ENCODE measurements around the gene IL13.
"Not testable (repeated sequence)": the region's sequence is repeated elsewhere in the genome, so short reads cannot be mapped to it uniquely, and the experiment has no call there.

Gene IL13

DNA sequence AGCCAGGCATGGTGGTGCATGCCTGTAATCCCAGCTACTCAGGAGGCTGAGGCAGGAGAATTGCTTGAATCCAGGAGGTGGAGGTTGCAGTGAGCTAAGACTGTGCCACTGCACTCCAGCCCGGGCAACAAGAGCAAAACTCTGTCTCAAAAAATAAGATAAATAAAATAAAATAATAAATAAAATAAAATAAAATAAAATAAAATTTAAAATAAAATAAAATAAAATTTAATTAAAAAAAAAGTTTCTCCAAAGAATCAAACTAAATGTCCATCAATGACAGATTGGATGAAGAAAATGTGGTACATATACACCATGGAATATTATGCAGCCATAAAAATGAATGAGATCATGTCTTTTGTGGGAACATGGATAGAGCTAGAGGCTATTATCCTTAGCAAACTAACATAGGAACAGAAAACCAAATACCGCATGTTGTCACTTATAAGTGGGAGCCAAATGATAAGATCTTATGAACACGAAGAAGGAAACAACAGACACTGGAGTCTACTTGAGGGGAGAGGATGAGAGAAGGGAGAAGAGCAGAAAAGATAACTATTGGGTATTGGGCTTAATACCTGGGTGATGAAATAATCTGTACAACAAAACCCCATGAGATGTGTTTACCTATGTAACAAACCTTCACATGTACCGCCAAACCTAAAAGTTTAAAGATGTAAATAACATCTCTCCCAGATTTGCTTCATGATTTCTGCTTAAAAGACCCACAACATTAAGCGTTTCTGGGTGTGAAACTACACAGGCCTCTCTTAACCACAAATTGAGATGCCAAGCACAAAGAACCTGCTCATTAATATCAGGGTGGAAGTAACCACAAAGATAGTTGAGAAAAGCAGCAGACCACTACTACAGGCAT lies 34.0 kb downstream of the IL13 start:
- not testable (repeated sequence) for DNase-seq

DNA sequence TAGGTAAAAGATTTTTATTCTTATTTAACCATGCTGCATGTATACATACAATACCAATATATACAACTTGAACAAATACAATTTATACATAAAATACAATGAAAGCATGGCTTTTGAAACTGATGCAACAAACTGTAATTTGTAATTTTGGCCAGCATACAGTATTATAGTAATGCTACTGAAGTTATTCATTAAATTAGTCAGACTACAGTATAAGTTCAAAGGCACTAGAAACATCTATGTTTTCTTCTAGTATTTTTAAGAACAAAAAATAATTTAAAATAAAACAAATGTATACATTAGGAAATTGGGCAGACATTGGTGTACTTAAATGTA lies 34.6 kb downstream of the IL13 start:
- DNase-seq: no peak

DNA sequence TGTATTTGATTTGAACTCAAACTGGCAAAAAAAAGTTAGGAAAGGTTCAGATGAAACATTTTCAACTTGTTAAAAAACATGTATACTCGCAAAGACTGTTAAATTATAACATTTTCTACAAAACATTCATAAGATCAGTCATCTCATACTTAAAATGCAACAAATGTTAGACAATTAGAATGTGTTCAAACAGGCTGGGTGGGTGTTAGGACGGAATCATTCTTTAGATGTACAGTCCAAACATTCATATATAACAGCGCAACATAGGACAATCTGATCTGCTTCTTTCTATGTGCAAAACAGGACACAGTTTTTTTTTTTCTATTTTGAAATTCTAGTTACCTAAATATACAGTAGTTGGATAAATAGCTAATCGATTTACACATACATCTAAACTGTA lies 38.0 kb downstream of the IL13 start:
- DNase-seq: no peak

DNA sequence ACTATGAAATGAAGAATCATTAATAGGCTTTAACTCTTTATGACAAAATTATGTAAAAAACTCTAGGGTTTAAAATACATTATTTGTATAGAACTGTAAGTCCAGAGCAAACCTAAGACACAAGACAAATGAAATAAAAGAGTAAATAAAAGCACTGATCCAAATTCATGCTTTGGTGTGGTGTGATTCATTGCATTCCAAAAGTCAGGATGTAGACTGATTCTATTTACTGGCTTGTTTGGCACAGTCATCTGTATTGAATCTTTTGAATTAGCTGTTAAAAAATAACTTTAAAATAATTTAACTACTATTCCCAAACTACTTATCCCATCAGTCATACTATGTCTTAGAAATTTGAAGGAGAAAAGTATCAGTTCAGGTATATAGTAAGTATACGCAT lies 46.9 kb downstream of the IL13 start:
- no peak for DNase-seq

DNA sequence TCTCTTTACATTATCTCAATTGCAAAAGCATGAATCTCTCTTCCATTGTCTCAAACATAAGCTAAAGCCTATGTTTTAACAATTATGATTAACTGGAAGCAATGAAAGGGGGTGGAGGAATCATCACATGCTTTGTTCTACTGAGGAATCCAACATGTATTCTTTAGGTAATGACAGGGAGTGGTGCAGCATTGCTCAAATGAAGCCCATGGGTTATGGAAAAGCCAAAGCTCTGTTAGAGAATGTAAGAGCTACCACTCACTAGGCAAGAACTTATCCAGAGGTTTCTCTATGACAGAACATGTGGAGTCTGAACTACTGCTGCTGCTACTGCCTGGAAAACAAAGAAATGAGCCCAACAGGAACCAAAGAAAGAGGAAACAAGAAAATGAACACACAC lies 50.7 kb downstream of the IL13 start:
- no peak for DNase-seq

Data from stimulated activated naive CD4-positive, alpha-beta T cell treated with Interleukin-2 at 50 U/mL for 16 hours (primary cell).